ENCODE results near the gene SMIM15.

The SMIM15 gene

DNA sequence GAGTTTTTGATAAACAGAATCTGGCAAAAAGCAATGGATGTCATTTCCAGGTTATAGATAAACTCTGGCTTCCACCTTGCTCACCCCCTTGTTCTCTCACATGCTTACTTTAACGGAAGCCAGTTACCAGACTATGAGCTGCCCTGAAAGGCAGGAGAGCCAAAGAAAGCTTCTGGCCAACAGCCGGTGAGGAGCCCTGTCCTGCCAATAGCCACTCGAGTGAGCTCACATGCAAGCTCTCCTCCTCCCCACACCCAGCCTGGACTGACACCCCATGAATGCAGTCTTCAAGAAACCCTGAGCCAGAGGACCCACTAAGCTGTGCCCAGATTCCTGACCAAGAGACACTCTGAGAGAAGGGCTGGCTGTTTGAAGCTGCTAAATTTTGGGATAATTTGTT lies 14.4 kb upstream of the SMIM15 start:
- H3K4me1 ChIP-seq (ENCODE audit: control insufficient read depth, insufficient read depth, low read length) = no peaks in the 10 kb centered on the region
- ChIA-PET POLR2A (no interaction called here), CTCF (no interaction called here)
- no peak overlapping the region for H3K4me3 ChIP-seq (ENCODE audit: low read depth, low read length)
- H3K27ac ChIP-seq (ENCODE audit: extremely low read depth, low read depth, low read length) = no peak overlapping the region
- H3K9me3 ChIP-seq (ENCODE audit: control insufficient read depth, insufficient read depth, low read depth, low read length) = no peaks in the 10 kb centered on the region
- no peaks in the 10 kb centered on the region for H3K36me3 ChIP-seq (ENCODE audit: control insufficient read depth in 2 of 2, insufficient read depth in 1 of 2, low read length in 2 of 2)
- no peak for TF ChIP-seq ZNF530 (tag by site-specific recombination; IDR thresholded peaks at IDR 0.05; ENCODE audit: low read depth)
- TF ChIP-seq ZNF2 (tag by site-specific recombination; IDR thresholded peaks at IDR 0.05) = no peak
- TF ChIP-seq, protein P1, sequence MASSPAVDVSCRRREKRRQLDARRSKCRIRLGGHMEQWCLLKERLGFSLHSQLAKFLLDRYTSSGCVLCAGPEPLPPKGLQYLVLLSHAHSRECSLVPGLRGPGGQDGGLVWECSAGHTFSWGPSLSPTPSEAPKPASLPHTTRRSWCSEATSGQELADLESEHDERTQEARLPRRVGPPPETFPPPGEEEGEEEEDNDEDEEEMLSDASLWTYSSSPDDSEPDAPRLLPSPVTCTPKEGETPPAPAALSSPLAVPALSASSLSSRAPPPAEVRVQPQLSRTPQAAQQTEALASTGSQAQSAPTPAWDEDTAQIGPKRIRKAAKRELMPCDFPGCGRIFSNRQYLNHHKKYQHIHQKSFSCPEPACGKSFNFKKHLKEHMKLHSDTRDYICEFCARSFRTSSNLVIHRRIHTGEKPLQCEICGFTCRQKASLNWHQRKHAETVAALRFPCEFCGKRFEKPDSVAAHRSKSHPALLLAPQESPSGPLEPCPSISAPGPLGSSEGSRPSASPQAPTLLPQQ (tag by site-specific recombination; IDR thresholded peaks at IDR 0.05) = no peak
- TF ChIP-seq ZNF785 (tag by site-specific recombination; IDR thresholded peaks at IDR 0.05) = no peak
- no peak for TF ChIP-seq HOXD13 (CRISPR knock-in tag; IDR thresholded peaks at IDR 0.05; ENCODE audit: borderline replicate concordance)
- TF ChIP-seq ZNF292 (tag by site-specific recombination; IDR thresholded peaks at IDR 0.05; ENCODE audit: borderline replicate concordance, low read depth) = no peak

DNA sequence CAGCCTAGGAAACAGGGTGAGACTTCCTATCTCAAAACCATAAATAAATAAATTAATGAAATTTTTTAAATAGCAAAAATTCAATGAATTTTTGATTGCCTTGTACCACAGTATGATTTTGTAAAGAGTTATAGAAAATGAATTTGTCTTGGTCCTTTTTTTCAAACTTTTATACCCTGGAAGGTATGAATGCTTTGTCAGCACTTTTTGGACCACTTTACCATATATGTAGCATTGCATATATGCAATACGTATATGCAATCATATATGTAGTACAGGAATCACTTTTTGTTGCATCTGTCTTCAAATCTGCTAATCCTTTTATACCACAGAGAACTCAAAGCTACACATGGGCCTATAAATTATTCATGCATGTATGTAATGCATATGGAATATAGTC lies 9.2 kb upstream of the SMIM15 start:
- H3K36me3 ChIP-seq (ENCODE audit: control insufficient read depth in 2 of 2, insufficient read depth in 1 of 2, low read length in 2 of 2) = no peaks in the 10 kb centered on the region; a peak in 1 of 3 replicates
- CTCF ChIA-PET = no interaction called here
- TF ChIP-seq ZNF76 (tag by site-specific recombination; IDR thresholded peaks at IDR 0.05; ENCODE audit: borderline replicate concordance, low read depth) (no peak), GLI4 (tag by site-specific recombination; IDR thresholded peaks at IDR 0.05) (no peak), ZNF449 (tag by site-specific recombination; IDR thresholded peaks at IDR 0.05) (no peak), ZNF248 (tag by site-specific recombination; IDR thresholded peaks at IDR 0.05) (no peak), ZNF473 (tag by site-specific recombination; IDR thresholded peaks at IDR 0.05) (no peak), KLF16 (tag by site-specific recombination; IDR thresholded peaks at IDR 0.05) (no peak), ZNF747 (tag by site-specific recombination; IDR thresholded peaks at IDR 0.05) (no peak)

DNA sequence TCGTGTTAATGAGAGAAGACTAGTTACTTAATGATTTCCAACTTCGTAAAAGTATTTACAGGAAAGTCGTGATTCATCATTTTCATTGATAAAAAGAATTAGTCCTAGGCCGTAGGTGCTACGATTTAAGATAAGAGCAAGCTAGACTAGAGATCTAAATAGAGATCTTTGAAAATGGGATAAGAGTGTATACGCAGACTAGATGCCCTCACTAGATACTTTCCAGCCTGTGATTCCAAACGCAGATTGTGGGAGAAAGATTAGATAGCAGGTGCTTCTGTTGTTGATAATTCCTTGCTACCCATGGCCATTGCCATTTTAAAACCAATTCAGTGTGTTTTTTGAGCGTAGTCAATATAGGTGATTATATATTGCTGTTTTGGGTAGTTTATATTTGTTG lies 6.7 kb upstream of the SMIM15 start:
- Histone ChIP-seq H3K4me1 (ENCODE audit: control insufficient read depth, insufficient read depth, low read length) (no peaks in the 10 kb centered on the region), H3K4me3 (ENCODE audit: low read depth, low read length) (no peak overlapping the region), H3K27ac (ENCODE audit: extremely low read depth, low read depth, low read length) (no peak overlapping the region), H3K9me3 (ENCODE audit: control insufficient read depth, insufficient read depth, low read depth, low read length) (no peaks in the 10 kb centered on the region), H3K36me3 (ENCODE audit: control insufficient read depth in 2 of 2, insufficient read depth in 1 of 2, low read length in 2 of 2) (peaks cover 0 to 4% of the 10 kb centered on the region in 2 experiments; a peak in 2 of 3 replicates)
- CTCF ChIA-PET = interaction anchor here (0.8 kb wide), 1 partner anchor 23 kb away, joined by 3 read pairs; no protein-coding TSS in a partner anchor
- POLR2A ChIA-PET = interaction anchor here (1.4 kb wide), 1 partner anchor 163 kb away, joined by 3 read pairs; the partner anchor contains the start of gene ZSWIM6
- TF ChIP-seq EGR2 (tag by site-specific recombination; IDR thresholded peaks at IDR 0.05; ENCODE audit: low read depth) = no peak
- TF ChIP-seq ZNF791 (tag by site-specific recombination; IDR thresholded peaks at IDR 0.05) = no peak
- TF ChIP-seq, protein P2, sequence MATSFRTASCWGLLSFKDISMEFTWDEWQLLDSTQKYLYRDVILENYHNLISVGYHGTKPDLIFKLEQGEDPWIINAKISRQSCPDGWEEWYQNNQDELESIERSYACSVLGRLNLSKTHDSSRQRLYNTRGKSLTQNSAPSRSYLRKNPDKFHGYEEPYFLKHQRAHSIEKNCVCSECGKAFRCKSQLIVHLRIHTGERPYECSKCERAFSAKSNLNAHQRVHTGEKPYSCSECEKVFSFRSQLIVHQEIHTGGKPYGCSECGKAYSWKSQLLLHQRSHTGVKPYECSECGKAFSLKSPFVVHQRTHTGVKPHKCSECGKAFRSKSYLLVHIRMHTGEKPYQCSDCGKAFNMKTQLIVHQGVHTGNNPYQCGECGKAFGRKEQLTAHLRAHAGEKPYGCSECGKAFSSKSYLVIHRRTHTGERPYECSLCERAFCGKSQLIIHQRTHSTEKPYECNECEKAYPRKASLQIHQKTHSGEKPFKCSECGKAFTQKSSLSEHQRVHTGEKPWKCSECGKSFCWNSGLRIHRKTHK (tag by site-specific recombination; IDR thresholded peaks at IDR 0.05) = no peak
- no peak for TF ChIP-seq ELK4 (IDR thresholded peaks at IDR 0.05; ENCODE audit: borderline replicate concordance, low read depth, low read length)
- no peak for TF ChIP-seq GLIS2 (tag by site-specific recombination; IDR thresholded peaks at IDR 0.05)
- TF ChIP-seq MZF1 (tag by site-specific recombination; IDR thresholded peaks at IDR 0.05; ENCODE audit: borderline replicate concordance) = no peak
- no peak for TF ChIP-seq ZNF335 (tag by site-specific recombination; conservative IDR thresholded peaks at IDR 0.05)
- no peak for TF ChIP-seq ZNF211 (tag by site-specific recombination; IDR thresholded peaks at IDR 0.05; ENCODE audit: low read depth)
- TF ChIP-seq ZFP41 (tag by site-specific recombination; IDR thresholded peaks at IDR 0.05; ENCODE audit: borderline replicate concordance) = no peak

More for the DNA sequence above, 9.2 kb upstream of the SMIM15 start:
- Histone ChIP-seq H3K4me3 (ENCODE audit: low read depth, low read length) (no peak overlapping the region), H3K4me1 (ENCODE audit: control insufficient read depth, insufficient read depth, low read length) (no peaks in the 10 kb centered on the region), H3K27ac (ENCODE audit: extremely low read depth, low read depth, low read length) (no peak overlapping the region), H3K9me3 (ENCODE audit: control insufficient read depth, insufficient read depth, low read depth, low read length) (no peaks in the 10 kb centered on the region)
- POLR2A ChIA-PET = no interaction called here

Data from HEK293 (cell line).